A172 (cell line): ENCODE data around the gene LRGUK. TPM values are rescaled to one million over a fixed set of nuclear protein-coding genes. Genes with fewer than 3 reads are reported as not detected.
"Not testable (repeated sequence)": the region's sequence is repeated elsewhere in the genome, so short reads cannot be mapped to it uniquely, and the experiment has no call there.

Source experiments
- DNase-seq: peaks from one replicate; pipeline ENCODE4 v3.0.0-alpha.2; 2015; ENCODE audit warnings: low spot score
- total RNA-seq: library from RNA; depleted of rRNA; stranded (reverse); fragments of >200 nt; shearing (Covaris generic); gene quantifications from 2 replicates; pipeline ENCODE4 v1.2.3, GENCODE V29; 2014; rRNA removed

The LRGUK gene
- total RNA-seq, result 0.10 and 0.67 TPM in 2 replicates

- DNase-seq, result peak; percentile 50
These were observed at the start of gene LRGUK for GRCh38 chr7:134126966-134127848. LRGUK (plus strand) TSS chr7:134127340; CDS start chr7:134127368, 28 bp downstream.

GRCh38 chr7:134077560-134077959 lies 49.6 kb upstream of the LRGUK start:
- DNase-seq, result not testable (repeated sequence)

DNA sequence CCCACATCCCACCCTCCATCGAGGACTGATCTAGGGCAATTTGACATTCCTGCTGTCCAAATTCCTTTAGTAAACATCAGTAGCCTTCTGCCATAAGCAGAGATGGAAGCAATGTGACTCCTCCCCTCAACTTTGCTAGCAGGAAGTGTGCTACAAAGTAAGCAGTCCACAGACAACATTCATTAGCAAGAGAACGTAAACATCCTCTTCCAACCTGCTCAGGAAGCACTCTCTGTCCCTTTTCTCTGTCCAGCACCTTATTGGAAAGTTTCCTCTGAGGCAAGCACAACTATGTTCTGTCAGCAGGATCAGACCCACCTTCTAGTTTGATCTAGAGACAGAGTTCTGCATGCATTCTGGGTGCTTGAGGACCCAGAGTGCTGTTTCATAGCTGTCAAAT lies 48.1 kb upstream of the LRGUK start:
- no peak for DNase-seq

- no peak for DNase-seq
These were observed 45.4 kb upstream of the LRGUK start for GRCh38 chr7:134081695-134082094.

- peak; percentile 69 for DNase-seq
These were observed 43.2 kb upstream of the LRGUK start for GRCh38 chr7:134083766-134084487.

GRCh38 chr7:134084488-134085144 lies 42.5 kb upstream of the LRGUK start:
- DNase-seq, result no peak

DNA sequence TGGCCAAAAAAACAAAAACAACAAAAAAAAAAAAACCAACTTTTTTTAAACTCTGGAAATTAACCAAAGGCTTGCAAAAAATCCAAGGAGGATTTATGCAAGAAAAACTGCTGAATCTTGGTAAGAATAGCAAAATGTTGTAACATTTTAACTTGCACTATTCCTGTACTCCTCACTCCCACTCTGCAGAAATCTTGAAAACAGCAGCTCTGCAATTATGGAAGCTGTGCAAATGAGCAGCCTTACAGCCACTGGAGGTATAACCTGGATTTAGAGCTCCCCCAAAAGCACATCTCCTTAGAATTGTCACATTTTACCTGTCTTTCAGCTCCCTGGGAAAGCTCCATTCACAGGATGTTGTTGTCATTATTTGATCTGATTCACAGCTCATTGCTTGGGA lies 41.8 kb upstream of the LRGUK start:
- DNase-seq, result no peak

DNA sequence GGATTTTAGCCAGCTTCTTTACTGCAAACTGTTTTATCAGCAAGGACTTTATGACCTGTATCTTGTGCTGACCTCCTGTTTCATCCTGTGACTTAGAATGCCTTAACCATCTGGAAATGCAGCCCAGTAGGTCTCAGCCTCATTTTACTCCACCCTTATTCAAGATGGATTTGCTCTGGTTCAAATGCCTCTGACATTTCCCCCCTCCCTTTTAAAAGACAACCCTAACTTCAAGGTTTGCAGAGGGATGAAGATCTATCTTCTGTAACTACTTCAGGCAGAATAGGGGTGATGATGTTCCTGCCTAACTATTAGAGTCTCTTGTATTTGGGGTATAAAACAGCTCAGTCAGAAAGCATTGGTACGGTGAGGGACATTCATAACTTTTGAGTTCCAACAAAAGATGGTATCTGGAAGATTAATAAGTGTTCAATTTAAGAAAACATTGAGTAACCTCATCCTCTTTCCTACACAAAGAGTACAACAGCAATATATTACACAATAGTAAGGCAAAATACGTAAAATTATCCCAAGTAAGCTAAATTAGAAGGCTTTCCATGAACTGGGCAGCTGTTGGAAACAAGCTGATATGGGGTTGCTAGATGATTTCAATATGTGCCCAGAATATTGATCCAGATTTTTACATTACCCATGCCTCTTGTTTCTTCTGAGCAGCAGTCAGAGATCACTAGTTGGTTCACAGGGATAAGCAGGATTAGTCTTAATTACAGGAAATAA lies 40.0 kb upstream of the LRGUK start:
- DNase-seq, result no peak

GRCh38 chr7:134088199-134088598 lies 38.9 kb upstream of the LRGUK start:
- no peak for DNase-seq

- DNase-seq, result no peak
These were observed 37.7 kb upstream of the LRGUK start for GRCh38 chr7:134089446-134089845.

DNA sequence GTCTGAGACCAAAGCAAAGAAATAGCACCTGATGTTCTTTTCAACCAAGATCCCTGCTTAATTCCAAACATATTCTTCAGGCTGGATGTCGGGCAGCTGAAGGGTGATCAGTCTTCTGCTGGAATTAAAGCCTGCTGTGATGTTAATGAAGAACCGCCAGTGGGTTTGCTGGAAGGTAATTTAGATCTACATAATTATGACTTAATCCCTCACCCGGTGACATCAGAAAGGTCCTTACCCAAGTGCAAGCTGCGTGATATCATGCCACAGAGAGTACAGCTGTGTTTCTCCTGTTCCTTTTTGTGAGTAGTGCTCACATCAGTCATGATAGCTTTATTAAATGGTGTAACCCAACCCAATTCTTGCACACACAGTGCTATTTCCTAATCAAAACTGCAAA lies 29.1 kb upstream of the LRGUK start:
- DNase-seq, result no peak

- no peak for DNase-seq
These were observed 25.4 kb upstream of the LRGUK start for GRCh38 chr7:134101716-134102115.

- no peak for DNase-seq
These were observed 23.0 kb upstream of the LRGUK start for GRCh38 chr7:134104166-134104565.

GRCh38 chr7:134105841-134106240 lies 21.3 kb upstream of the LRGUK start:
- DNase-seq, result no peak

GRCh38 chr7:134108802-134109201 lies 18.3 kb upstream of the LRGUK start:
- DNase-seq, result no peak

DNA sequence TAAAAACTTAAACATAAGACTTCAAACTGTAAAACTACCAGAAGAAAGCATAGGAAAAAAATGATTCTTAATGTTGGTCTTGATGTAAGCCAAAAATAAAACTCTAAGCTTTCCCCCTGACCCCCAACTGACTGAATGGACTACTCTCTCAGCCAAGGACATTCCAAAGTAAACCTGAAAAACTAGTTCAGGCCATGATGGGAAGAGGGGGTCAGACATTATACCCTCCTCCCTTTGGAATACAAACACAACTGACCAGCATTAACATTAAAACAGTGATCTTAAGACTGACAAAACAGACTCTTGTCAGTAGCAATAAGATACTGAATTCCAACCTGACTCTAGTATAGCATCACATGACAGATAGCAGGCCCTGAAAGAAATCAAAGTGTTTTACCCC lies 13.5 kb upstream of the LRGUK start:
- no peak for DNase-seq

GRCh38 chr7:134114992-134115391 lies 12.1 kb upstream of the LRGUK start:
- no peak for DNase-seq

DNA sequence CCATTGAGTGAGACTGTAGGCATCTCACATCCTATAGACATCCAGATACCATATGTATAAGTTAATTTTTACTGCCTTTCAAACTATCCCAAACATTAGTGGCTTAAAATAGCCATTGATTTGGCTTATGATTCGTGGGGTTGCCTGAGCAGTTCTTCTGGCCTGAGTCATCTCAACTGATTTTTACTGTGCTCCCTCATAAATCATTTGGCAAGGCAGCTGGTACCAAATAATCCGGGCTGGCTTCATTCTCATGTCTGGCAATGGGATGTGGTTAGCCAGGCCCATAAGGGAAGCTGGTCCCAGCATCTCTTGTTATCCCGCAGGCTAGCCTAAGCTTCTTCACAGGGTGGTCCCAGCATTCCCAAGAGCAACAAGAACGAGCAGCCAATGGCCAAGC lies 6.7 kb upstream of the LRGUK start:
- peak; percentile 8 for DNase-seq

DNA sequence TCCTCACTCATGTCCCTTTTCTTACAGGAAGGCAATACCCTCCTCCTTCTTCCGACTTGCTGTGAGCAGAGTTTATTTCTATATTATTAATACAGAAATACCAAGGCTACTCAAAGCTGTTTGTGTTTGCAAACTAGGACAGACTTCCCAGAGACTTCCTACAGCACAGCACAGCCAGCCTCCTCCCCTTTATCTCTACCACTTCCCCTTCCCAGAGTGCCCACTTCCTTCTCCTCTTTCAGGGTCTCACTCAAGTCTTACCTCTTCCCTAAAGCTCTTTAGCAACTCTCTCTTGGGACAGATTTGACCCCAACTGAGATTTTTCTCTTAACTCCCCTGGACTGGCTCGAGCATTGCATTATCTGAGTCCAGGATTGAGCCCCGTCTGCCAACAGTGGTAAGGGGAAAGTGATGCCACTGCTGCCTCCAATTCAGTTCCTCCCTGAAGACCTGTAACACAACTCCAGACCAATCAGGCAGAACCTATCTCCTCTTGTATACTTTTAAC lies 5.5 kb upstream of the LRGUK start:
- DNase-seq, result no peak

- DNase-seq, result no peak
These were observed 4.2 kb upstream of the LRGUK start for GRCh38 chr7:134122980-134123379.

DNA sequence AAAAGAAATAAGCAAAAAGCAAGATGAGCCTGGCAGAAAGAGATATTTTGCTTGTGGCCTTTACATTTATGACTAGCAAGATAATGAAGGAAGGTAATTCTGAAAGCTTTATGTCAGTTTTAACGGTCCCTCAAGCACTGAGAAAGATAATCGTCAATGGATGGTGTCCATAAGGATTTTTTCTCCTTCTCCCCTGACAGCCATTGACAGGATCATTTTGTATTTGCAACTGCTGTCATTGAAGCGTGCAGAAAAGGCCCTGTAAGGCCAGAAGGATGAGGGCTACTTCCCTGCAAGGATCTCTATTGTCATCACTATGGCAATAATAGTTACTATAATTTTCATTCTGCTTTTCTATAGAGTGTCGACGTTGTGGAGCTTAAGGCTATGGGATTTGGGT lies 994 bp upstream of the LRGUK start:
- DNase-seq, result no peak

DNA sequence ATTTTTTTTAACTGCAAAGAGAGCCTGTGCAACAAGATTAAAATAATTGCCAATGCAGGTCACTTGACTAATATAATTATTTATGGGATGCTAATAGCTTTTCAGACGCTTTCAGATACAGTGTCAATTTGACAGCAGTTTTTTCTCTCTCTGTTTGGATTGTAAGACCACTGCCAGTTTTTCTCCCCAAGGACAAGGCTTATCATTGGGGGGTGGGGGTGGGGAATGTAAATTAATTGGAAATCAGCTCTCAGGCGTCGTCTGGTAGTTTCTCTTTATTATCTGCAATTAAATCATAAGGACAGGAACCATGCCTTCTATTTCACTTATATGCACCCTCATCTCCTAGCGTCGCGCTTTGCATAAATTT lies 559 bp upstream of the LRGUK start:
- DNase-seq, result no peak
